Measurements from ENCODE around the gene FBXO44. TPM values are rescaled to one million over a fixed set of nuclear protein-coding genes. Genes with fewer than 3 reads are reported as not detected.

Gene FBXO44
- total RNA-seq, 1 experiment from 2014 or later, result 60.9 TPM

- TF ChIP-seq CEBPB (IDR thresholded peaks at IDR 0.05; ENCODE audit: low read depth) (no peak), SP1 (IDR thresholded peaks at IDR 0.05; ENCODE audit: low read depth) (no peak), CTCF (IDR thresholded peaks at IDR 0.05 in 2 of 3, conservative IDR thresholded peaks at IDR 0.05 in 1 of 3; ENCODE audit: borderline replicate concordance in 1 of 3, insufficient read depth in 1 of 3, low read depth in 2 of 3, low read length in 2 of 3) (no peak)
These were observed 13.7 kb upstream of the FBXO44 start (continued) for GRCh38 chr1:11640944-11641343.

- H3K4me1 ChIP-seq (ENCODE audit: control insufficient read depth in 1 of 2, insufficient read depth in 2 of 2, low read length in 2 of 2), result no peaks in the 10 kb centered on the region
- CTCF ChIA-PET, result interaction anchor here (1.1 to 3.7 kb wide), 6 partner anchors 23 to 604 kb away, joined by 3 to 27 read pairs (median 4); partner anchors contain the start of genes DISP3 and EXOSC10
- no peaks in the 10 kb centered on the region for H3K79me2 ChIP-seq (ENCODE audit: insufficient read depth, low read length)
- intact Hi-C loops (cut with micrococcal nuclease), result loop anchor here (1.0 to 2.0 kb wide), 4 partner anchors 163 to 401 kb away; partner anchors contain the start of gene DISP3
- peaks cover 20% of the 10 kb centered on the region for H3K27me3 ChIP-seq (ENCODE audit: insufficient read depth, low read length)
- no peaks in the 10 kb centered on the region for H3K9me3 ChIP-seq (ENCODE audit: control insufficient read depth in 1 of 2, insufficient read depth in 1 of 2, low read depth in 1 of 2, low read length in 2 of 2)
- ATAC-seq, result no peak
- no peaks in the 10 kb centered on the region for H3K9me2 ChIP-seq (ENCODE audit: insufficient read depth)
- H3K4me2 ChIP-seq (ENCODE audit: low read length), result no peak overlapping the region
- no peaks in the 10 kb centered on the region for H3K36me3 ChIP-seq (ENCODE audit: control insufficient read depth in 1 of 2, insufficient read depth in 2 of 2, low read length in 2 of 2)
- H4K20me1 ChIP-seq (ENCODE audit: insufficient read depth), result no peaks in the 10 kb centered on the region
- H3K9ac ChIP-seq (ENCODE audit: low read length), result no peak overlapping the region
- RAD21 ChIA-PET (ENCODE audit: low non-redundant PET in 1 of 2, low total read pairs in 2 of 2, uncharacterized antibody in 2 of 2, unreplicated experiment in 2 of 2), result no interaction called here
- TF ChIP-seq ELF1 (IDR thresholded peaks at IDR 0.05; ENCODE audit: borderline replicate concordance, low read depth) (no peak), YY1 (IDR thresholded peaks at IDR 0.05; ENCODE audit: extremely low read depth, insufficient replicate concordance, low read depth, low read length) (no peak)
- H3K4me3 ChIP-seq (replicated peaks in 1 of 2; ENCODE audit: low read depth in 1 of 2, low read length in 2 of 2), result no peak overlapping the region
- no peak overlapping the region for H2AFZ ChIP-seq (ENCODE audit: low read depth, low read length, poor library complexity, severe bottlenecking)
- no peak overlapping the region for H3K27ac ChIP-seq (ENCODE audit: low read depth, low read length)
- DNase-seq (ENCODE audit: low read depth, low spot score), result no peak
- POLR2A ChIA-PET, result interaction anchor here (0.6 kb wide), 1 partner anchor 393 kb away, joined by 5 read pairs; no protein-coding TSS in a partner anchor
- BruUV-seq (replicated peaks), result no TSS peak
These were observed 12.8 kb upstream of the FBXO44 start for GRCh38 chr1:11641776-11642305.
